ENCODE data around the gene ZNF556.
"Not testable (repeated sequence)": the region's sequence is repeated elsewhere in the genome, so short reads cannot be mapped to it uniquely, and the experiment has no call there.

ZNF556 gene

GRCh38 chr19:2853015-2853606, 14.0 kb upstream of the ZNF556 start:
- DNase-seq (ENCODE audit: low spot score) = no peak

DNA sequence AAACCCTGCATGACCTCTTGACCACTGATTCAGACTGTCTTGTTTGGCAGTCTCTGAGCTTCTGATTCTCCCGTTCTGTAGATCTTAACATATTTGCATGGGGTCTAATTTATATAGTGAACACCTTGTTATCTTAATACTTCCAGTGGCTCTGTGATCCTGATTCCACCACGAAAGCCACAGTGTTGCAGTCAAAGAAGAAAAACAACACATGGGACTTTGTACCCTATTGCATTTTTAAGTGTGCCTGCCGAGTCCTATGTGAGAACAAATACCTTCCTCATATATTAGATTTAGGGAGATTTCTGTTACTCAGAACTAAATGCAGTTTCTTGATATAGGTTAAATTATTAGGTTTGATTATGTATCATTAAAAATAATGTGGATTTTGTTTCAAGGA, 12.3 kb upstream of the ZNF556 start:
- no peak for DNase-seq (ENCODE audit: low spot score)

DNA sequence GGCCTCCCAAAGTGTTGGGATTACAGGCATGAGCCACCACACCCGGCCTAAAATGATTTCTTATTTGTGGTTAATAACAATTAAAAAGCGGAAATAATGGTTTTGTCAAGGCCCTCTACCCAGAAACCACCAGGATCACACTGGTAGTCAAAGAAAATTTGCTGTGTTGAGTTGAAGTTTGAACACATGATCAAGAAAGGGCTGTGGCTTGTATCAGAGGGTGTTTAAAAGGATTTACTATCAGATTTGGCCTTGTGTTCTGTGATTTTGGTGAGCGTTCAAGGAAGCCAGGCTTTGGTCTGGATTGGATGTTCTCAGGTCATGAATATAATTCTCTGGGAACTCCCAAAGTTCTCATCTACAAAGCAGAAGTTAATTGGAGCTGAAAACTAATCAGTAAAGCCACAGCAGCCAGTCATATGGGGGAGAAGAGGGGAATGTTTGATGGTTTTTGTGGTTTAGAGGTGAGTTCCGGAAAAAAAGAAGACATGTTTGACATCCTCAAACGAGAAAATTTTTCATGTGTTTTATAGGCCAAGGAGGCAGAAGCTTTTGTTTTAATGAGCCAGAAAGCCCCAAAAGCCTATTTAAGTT, 10.6 kb upstream of the ZNF556 start:
- DNase-seq (ENCODE audit: low spot score) = no peak

- DNase-seq (ENCODE audit: low spot score) = no peak
Measured at GRCh38 chr19:2858864-2859263, 8.3 kb upstream of the ZNF556 start.

- no peak for DNase-seq (ENCODE audit: low spot score)
Measured at GRCh38 chr19:2863816-2864215, 3.3 kb upstream of the ZNF556 start.

DNA sequence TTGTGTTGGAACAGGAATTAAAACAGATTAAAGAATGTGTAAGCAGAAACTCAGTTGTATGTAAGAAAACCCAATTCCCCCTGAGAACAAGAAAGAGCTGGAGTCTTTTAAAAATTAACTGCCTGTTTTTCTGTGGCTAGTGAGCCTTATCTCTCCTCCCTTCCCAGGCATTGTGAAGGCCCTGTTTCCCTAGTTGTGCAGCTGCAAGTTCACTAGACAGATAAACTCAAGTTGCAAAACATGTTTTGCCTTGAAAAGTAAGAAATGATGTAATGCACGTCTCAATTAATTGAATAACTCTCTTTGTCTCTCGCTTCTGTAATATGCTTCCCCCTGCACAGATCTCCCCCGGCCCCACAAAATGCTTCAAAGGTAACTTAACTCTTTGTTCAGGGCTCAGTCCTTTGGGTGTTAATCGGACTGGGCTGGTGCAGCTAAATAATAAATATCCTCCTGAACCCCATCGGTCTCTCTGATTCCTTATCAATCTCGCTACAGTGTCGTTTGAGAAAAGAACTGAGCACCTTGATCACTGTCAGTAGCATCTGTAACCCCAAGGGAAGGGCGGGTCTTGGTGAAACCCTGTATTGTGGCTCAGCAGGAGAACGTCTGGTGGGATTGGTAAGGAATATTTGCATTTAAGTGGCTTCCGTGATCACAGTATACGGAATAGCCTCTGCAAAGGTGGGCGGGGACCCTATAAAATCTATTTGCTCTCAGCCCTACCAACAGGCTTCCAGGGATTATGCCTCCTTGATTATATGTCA, 1.6 kb upstream of the ZNF556 start:
- no peak for DNase-seq (ENCODE audit: low spot score)

DNA sequence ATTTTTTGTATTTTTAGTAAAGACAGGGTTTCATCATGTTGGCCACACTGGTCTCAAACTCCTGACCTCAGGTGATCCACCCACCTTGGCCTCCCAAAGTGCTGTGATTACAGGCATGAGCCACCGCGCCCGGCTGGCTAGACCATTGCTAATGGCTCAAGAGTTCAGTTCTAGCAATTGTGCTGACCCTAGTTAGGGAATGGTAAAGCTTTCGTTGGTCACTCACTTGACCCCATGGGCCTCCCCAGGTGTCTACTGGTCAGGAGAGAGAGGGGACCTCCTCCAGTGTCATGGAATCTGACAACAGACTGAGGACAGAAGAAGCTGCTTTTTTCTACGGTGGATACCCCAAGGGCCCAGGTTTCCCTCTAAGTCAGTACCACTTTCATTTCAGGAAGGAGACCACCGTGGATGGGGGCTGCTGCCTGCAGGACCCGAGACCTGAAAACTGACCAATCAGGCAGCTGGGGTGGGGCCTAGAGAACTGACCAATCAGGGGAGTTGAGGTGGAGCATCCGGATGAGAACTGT, 575 bp upstream of the ZNF556 start:
- no peak for DNase-seq (ENCODE audit: low spot score)

GRCh38 chr19:2869618-2870017, 2.5 kb downstream of the ZNF556 start:
- peak; percentile 25 for DNase-seq (ENCODE audit: low spot score)

DNA sequence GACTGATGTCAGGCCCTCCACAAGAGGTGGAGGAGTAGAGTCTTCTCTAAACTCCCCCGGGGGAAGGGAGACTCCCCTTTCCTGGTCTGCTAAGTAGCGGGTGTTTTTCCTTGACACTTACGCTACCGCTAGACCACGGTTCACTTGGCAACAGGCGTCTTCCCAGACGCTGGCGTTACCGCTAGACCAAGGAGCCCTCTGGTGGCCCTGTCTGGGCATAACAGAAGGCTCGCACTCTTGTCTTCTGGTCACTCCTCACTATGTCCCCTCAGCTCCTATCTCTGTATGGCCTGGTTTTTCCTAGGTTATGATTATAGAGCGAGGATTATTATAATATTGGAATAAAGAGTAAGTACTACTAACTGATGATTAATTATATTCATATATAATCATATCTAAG, 5.0 kb downstream of the ZNF556 start:
- DNase-seq (ENCODE audit: low spot score) = not testable (repeated sequence)

DNA sequence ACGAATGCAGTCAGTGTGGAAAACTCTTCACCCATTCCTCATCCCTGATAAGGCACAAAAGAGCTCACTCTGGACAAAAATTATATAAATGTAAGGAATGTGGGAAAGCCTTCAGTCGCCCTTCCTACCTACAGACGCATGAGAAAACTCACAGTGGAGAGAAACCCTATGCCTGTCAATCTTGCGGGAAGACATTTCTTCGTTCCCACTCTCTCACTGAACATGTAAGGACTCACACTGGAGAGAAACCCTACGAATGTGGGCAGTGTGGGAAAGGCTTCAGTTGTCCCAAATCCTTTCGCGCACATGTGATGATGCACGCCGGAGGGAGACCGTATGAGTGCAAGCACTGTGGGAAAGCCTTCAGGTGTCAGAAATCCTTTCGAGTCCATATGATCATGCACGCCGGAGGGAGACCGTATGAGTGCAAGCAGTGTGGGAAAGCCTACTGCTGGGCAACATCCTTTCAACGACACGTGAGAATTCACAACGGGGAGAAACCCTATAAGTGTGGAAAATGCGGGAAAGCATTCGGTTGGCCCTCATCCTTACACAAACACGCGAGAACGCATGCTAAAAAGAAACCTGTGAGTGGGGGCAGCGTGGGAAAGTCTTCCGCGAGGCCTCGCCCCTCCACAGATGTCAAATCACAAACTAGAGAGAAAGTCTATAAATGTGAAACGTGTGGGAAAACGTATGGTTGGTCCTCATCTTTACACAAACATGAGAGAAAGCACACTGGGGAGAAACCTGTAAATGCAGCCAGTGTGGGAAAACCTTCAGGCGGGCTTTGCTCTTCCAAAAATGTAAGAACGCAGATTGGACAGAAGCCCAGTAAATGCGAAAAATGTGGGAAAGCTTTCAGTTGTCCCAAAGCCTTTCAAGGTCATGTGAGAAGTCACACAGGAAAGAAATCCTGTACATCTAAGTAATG, 10.5 kb downstream of the ZNF556 start:
- DNase-seq (ENCODE audit: low spot score) = no peak

DNA sequence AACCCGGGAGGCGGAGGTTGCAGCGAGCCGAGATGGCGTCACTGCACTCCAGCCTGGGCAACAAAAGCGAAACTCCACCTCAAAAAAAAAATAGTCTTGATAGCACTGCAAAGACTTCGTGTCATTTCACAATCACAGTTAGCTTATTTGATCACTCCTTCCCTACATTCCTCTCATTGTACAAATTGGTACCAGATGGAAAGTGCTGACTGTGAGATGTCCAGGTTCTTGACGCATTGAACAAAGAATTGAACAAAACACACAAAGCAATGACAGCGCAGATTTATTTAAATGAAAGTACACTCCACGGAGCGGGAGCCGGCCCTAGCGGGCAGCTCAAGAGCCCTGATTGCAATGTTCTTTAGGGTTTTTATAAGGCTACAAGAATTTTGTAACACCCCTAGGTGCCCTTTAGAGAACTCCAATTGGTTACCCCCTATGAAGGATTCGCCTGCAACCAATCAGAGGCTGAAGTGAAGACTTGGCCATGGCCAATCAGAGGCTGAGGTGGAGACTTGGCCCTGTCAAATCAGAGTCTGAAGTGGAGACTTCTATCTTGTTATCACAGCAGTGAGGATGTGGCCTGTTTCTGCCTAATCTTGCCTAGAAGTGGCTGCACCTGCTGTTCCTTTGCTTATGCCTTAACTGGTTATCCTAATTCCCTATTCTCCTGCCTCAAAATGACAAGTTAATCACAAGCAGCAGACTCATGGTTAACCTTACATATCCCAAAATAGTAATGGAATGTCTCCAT, 16.7 kb downstream of the ZNF556 start:
- no peak for DNase-seq (ENCODE audit: low spot score)

DNA sequence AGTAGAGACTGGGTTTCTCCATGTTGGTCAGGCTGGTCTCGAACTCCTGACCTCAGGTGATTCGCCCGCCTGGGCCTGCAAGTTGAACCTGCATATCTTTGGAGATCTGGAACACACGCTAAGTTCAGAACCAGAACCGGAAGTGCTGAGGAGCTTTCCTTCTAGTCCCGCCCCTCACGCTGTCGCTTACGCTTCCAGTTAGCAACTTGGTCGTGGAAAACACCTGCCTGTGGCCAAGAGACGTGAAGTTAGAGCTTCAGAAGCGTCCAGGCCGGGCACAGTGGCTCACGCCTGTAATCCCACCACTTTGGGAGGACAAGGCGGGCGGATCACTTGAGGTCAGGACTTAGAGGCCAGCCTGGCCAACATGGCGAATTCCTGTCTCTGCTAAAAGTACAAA, 18.6 kb downstream of the ZNF556 start:
- DNase-seq (ENCODE audit: low spot score) = no peak

GRCh38 chr19:2887391-2887914, 20.3 kb downstream of the ZNF556 start:
- DNase-seq (ENCODE audit: low spot score) = peak; percentile 69

- no peak for DNase-seq (ENCODE audit: low spot score)
Measured at GRCh38 chr19:2888731-2889224, 21.6 kb downstream of the ZNF556 start.

- not testable (repeated sequence) for DNase-seq (ENCODE audit: low spot score)
Measured at GRCh38 chr19:2890531-2890930, 23.4 kb downstream of the ZNF556 start.

- no peak for DNase-seq (ENCODE audit: low spot score)
Measured at GRCh38 chr19:2896694-2897093, 29.6 kb downstream of the ZNF556 start.

DNA sequence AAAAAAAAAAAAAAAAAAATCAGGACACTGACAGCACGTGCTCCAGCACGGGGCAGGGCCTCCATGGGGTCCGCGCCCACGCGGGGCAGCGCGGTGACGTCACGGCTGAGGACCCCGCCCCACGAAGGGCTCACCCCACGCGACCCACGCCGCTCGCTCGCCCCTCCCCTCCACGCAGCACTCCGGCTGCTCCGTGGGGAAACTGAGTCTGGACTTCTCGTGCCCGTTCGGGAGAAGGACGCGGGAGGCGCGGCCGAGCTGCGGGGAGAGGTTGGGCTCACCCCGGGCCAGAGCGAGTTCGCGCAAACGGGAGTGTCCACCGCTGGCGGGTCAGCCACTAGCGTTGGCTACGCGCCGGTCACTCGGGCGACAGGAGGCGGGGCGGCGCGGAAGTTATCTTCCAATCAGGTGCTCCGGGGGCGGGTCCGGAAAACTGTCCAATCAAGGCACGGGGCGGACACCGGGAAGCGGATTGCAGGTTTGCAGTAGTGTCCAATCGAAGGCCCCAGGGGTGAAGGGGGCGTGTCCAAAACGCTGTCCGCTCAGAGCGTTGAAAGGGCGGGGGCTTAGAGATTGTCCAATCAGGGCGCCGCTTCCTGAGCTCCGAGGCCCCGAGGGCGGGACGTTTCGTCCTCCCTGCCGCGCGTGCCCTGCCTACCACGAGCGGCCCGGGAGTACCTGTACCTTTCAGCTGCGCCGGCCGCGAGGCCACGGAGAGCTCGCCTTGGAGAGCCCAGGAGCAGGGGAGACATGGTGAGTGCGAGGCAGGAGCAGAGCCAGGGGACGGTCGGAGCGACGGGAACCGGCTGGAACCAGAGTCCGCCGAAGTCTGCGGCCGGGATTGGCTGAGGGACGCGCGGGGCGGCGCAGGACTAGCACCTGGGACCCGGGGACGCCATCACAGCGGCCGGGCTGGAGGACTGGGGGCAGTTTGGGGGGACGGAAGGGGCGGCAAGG, 33.4 kb downstream of the ZNF556 start, which contains the start of gene ZNF57:
ZNF57 (plus strand) TSS at position 633 of the 957 bp plus-strand sequence; CDS start at position 751, 118 bp downstream.
- DNase-seq (ENCODE audit: low spot score) = peak; percentile 99

- no peak for DNase-seq (ENCODE audit: low spot score)
Measured at GRCh38 chr19:2902590-2903218, 35.6 kb downstream of the ZNF556 start.

- not testable (repeated sequence) for DNase-seq (ENCODE audit: low spot score)
Measured at GRCh38 chr19:2903326-2903725, 36.2 kb downstream of the ZNF556 start.
